HG03378 (cell line): ENCODE results near the gene SASH3.

Experiments
- ATAC-seq: cut with Tn5 transposase; IDR thresholded peaks from one replicate; pipeline ENCODE4 v1.9.1; 2021; ENCODE audit warnings: mild to moderate bottlenecking, moderate library complexity; ENCODE audit not compliant: unreplicated experiment

Gene SASH3

GRCh38 chrX:129759576-129760061, 20.1 kb upstream of the SASH3 start:
- ATAC-seq: no peak

- ATAC-seq: no peak
Observed at GRCh38 chrX:129760155-129760554, 19.6 kb upstream of the SASH3 start.

- no peak for ATAC-seq
Observed at GRCh38 chrX:129760981-129761380, 18.8 kb upstream of the SASH3 start.

- no peak for ATAC-seq
Observed at GRCh38 chrX:129761596-129761995, 18.2 kb upstream of the SASH3 start.

DNA sequence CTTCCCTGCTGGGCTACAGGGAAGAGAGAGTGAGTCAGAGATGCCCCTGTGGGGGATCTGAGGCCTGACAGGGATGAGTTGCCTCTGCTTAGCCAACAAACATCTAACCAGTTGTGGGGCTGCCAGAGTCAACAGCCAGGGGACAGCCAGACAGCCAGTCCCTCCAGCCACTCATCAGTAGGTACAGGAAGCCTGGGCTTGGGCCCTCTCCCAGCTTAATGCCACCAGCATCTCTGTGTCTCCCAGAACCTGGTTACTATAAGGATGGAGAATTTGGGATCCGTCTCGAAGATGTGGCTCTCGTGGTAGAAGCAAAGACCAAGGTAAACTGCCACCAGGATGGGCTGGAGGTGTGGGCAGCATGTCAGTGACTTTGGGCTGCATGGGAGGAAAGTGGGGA, 17.3 kb upstream of the SASH3 start:
- no peak for ATAC-seq

DNA sequence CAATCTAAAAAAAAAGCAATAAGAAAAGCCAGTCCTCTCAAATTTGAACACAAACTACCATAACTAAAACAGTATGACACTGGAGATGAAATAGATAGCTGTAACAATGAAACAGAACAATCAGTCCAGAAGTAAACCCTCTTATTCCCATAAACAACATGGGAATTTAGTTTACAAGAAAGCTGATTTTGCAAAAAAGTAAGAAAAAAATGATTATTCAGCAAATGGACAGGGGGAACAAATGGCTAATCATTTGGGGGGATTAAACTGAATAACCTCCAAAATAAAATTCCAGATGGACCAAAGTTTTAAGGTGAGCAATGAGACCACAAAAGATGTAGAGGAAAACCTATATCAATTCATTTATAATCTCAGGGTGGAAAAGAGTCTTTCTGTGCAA, 16.1 kb upstream of the SASH3 start:
- ATAC-seq: no peak

DNA sequence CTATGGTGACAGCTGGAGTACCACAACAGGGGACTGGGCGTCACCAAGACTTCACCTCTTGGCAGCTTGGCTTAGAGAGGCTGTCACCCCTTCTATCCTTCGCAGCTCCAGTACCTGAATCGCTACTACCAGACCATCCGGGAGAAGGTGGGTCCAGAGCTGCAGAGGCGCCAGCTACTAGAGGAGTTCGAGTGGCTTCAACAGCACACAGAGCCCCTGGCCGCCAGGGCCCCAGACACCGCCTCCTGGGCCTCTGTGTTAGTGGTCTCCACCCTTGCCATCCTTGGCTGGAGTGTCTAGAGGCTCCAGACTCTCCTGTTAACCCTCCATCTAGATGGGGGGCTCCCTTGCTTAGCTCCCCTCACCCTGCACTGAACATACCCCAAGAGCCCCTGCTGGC, 11.6 kb upstream of the SASH3 start:
- ATAC-seq: no peak

DNA sequence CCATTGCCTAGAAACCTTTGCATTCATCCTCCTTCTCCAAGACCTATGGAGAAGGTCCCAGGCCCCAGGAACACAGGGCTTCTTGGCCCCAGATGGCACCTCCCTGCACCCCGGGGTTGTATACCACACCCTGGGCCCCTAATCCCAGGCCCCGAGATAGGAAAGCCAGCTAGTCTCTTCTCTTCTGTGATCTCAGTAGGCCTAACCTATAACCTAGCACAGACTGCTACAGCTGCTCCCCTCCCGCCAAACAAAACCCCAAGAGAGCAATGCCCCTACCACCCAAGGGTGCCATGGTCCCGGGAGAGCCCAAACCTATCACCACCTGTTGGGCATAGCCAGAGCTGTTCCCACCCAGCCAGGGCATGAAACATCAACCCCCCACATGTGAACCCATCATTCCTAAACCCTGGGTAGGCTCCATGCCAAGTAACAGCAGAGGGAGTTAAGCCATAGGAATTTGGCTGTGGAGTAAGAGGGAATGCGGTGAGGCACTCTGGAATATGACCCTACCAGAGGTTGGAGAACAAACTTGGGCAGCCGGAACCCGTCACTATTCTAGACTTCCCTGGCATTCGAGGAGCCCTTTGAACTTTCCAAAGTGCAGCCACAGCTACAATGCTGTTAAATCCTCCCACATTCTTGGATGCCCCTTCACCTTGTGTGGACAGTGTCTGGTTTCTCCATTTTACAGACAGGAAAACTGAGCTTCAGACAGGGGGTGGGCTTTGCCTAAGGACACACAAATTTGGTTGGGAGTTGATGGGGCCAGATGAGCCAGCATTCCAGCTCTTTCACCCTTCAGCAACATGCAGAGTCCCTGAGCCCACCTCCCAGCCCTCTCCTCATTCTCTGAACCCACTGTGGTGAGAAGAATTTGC, 10.9 kb upstream of the SASH3 start:
- no peak for ATAC-seq

DNA sequence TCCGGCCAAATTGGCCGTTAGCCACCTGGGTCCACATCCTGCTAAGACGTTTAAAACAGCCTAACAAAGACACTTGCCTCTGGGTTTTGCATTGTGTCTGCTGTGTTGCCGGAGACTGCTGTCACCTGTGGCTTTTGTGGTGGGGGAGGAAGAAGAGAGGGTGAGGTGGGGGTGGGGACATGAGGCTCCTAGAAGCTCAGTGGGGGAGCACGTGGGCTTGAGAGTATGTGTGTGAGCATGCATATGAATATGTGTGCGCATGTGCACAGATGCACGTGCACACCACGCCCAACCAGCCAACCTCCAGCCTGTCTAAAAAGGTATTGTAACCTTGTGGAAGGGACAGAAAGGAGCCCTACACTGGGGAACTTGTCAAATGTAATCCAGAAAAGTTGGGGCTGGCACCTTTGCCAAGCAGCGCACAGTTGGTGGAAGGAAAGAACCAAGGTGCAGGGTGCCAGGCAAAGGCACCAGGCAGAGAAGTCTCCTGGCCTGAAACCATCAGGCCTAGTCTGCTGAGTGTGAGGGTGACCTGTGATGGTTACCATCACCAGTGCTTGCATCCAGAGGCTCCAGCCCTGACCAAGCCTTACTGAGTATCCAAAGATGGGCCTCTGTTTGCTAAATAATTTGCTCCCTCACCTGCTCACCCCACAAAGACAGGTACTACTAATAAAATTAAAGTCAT, 10.1 kb upstream of the SASH3 start:
- ATAC-seq: no peak

- no peak for ATAC-seq
Observed at GRCh38 chrX:129771266-129771995, 8.3 kb upstream of the SASH3 start.

- ATAC-seq: peak; percentile 81
Observed at GRCh38 chrX:129772796-129773431, 6.8 kb upstream of the SASH3 start.

DNA sequence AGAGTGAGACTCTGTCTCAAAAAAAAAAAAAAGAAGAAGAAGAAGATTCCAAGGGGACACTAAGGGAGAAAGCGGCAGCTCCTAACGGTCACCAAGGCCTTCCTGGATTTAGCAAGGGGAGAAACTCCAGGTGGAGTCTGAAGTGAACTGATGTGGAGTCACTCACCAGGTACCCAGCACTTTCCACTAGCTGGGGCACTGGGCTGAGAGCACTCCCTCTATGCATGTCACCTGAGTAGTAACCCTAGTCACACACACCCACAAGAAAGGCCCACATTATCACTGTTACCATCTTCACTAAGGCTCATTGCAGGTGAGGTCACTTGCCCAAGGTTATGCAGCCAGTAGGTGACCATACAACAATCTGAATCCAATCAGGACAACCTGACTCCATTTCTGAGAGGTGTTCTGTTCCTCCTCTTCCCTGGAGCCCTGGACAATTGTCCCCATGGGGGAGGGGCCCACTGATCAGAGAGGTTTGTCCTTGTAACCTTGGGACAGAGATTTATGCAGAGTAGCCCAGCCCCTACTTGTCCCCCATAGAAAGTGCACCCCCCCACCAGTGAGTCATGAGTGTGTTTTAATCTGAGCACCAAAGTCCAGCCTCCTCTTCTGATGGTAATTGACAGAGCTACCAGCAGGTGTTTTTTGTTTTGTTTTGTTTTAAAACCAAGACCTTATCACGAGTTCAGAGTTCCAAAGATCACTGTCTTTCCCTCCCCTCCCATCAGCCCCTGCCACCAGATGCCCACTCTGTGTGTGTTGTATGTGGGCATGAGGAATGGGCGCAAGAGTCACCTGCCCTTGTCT, 5.9 kb upstream of the SASH3 start:
- ATAC-seq: no peak

- no peak for ATAC-seq
Observed at GRCh38 chrX:129777218-129778030, 2.3 kb upstream of the SASH3 start.

DNA sequence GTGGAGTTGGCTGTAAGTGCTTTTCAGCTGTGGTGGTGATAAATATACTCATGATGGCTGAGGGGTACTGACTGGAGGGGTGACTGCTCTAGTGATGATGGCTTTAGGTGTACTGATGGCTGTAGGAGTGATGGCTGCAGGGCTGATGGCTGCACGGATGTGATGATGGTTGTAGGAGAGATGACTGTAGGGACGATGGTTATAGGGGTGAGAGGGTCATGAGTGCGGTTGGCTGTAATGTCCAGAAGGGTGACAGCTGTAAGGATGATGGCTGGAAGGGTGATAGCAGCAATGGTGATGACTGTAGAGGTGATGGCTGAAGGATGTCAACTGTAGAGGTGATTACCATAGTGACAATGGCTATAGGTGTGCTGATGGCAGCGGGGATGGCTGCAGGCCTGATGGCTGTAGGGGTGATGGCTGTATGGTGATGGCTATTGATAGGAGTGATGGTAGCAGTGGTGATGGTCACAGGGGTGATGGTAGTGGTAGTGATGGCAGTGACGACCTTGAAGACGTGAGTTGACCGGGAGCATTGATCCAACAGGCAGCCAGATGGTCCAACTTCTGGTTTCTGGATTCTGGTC, 570 bp upstream of the SASH3 start:
- ATAC-seq: no peak

GRCh38 chrX:129780441-129781105, 824 bp downstream of the SASH3 start:
- ATAC-seq: no peak

DNA sequence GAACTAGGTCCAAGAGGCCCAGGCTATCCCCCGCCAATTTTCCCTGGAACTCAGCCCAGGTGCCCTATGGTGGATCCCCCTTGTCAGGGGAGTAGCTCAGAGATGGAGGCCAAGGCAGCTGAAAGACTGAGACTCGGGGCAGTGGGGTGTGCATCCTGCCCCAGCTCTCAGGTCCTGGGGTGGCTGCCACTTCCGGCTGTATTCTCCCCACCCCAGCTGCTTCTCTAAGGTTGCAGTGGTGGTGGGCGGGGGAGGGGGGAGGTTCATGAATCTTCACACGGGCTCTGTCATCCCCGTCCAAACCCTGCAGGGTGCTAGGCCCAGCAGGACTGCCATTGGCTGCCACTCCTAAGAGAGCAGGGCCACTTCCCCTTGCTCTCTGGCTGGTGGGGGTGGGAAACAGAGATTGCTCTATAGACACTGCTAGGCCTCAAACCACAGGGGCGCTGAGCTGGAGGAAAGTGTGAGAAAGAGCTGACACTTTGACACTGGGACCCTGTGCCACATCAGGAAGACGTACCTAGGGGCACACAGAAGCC, 1.5 kb downstream of the SASH3 start:
- ATAC-seq: peak; percentile 79

- ATAC-seq: no peak
Observed at GRCh38 chrX:129781680-129782495, 2.1 kb downstream of the SASH3 start.
